PC-3 (cell line): ENCODE data around the gene EFCAB14. TPM values are rescaled to one million over a fixed set of nuclear protein-coding genes. Genes with fewer than 3 reads are reported as not detected.

Experiments used
- ATAC-seq: fragments of 200-7000 bp; cut with Tn5 transposase; 2 replicates; pipeline ENCODE4 v1.9.1; 2020; ENCODE audit warnings: mild to moderate bottlenecking, moderate library complexity
- BruUV-seq: library from RNA; stranded (reverse); fragments of 400-500 nt; replicated peaks from 2 replicates; lab custom pipeline; 2021; lab: Mats Ljungman, UMichigan
- CTCF ChIA-PET: fragments of 300-600 bp; sonication (Branson Sonifier 250); formaldehyde crosslinking; loops from one replicate; lab custom pipeline; 2022; ENCODE audit warnings: antibody characterized with exemption; lab: Charles Lee
- POLR2A ChIA-PET: fragments of 300-600 bp; sonication (Branson Sonifier 250); formaldehyde crosslinking; loops from one replicate; lab custom pipeline; 2022; ENCODE audit warnings: antibody characterized with exemption; ENCODE audit not compliant: unreplicated experiment; lab: Charles Lee
- DNase-seq: peaks from one replicate; pipeline ENCODE4 v3.0.0-alpha.2; 2015
- H2AFZ ChIP-seq: fragments of 300-600 bp; sonication (generic); 2 replicates; pipeline ENCODE4 v1.6.0; 2016; ENCODE audit warnings: antibody characterized with exemption, low read length
- H3F3A ChIP-seq: fragments of 300-600 bp; sonication (generic); one replicate; pipeline ENCODE4 v1.6.0; 2017; ENCODE audit warnings: antibody characterized with exemption, low read length, control low read depth, mild to moderate bottlenecking; ENCODE audit not compliant: unreplicated experiment
- H3K27ac ChIP-seq: fragments of 300-600 bp; sonication (generic); 2 replicates; pipeline ENCODE4 v1.5.1; 2016; ENCODE audit warnings: mild to moderate bottlenecking, low read length
- H3K27me3 ChIP-seq: fragments of 300-600 bp; sonication (generic); 2 replicates; pipeline ENCODE4 v1.6.1; 2016; ENCODE audit warnings: low read length, mixed read lengths
- H3K36me3 ChIP-seq: fragments of 300-600 bp; sonication (generic); 2 replicates; pipeline ENCODE4 v1.6.1; 2016; ENCODE audit warnings: low read depth, mixed run types, low read length, mixed read lengths
- H3K4me1 ChIP-seq: fragments of 300-600 bp; sonication (generic); 2 replicates; pipeline ENCODE4 v1.5.1; 2016; ENCODE audit warnings: low read length; ENCODE audit not compliant: insufficient read depth
- H3K4me2 ChIP-seq: fragments of 300-600 bp; sonication (generic); 2 replicates; pipeline ENCODE4 v1.6.0; 2016; ENCODE audit warnings: low read length
- H3K4me3 ChIP-seq: fragments of 300-600 bp; sonication (generic); 2 replicates; pipeline ENCODE4 v1.5.1; 2016; ENCODE audit warnings: mild to moderate bottlenecking, low read length, mixed read lengths
- H3K79me2 ChIP-seq: fragments of 300-600 bp; sonication (generic); 2 replicates; pipeline ENCODE4 v1.6.1; 2017; ENCODE audit warnings: low read length, mixed read lengths
- H3K9ac ChIP-seq: fragments of 300-600 bp; sonication (generic); 2 replicates; pipeline ENCODE4 v1.6.0; 2016; ENCODE audit warnings: mild to moderate bottlenecking, low read length
- H3K9me2 ChIP-seq: fragments of 300-600 bp; sonication (generic); replicated peaks from 2 replicates; pipeline ENCODE4 v1.6.1; 2016; ENCODE audit warnings: mixed run types, low read length, mixed read lengths
- H3K9me3 ChIP-seq: fragments of 300-600 bp; sonication (generic); 2 replicates; pipeline ENCODE4 v1.6.1; 2016; ENCODE audit warnings: low read length, mixed read lengths
- H4K20me1 ChIP-seq: fragments of 300-600 bp; sonication (generic); 2 replicates; pipeline ENCODE4 v1.6.1; 2016; ENCODE audit warnings: low read length, mixed read lengths
- CTCF ChIP-seq: fragments of 300-600 bp; sonication (generic); conservative IDR thresholded peaks from 2 replicates; pipeline ENCODE4 v1.5.1; 2017; ENCODE audit warnings: antibody characterized with exemption, low read depth, mild to moderate bottlenecking, low read length
- EZH2 ChIP-seq: fragments of 300-600 bp; sonication (generic); IDR thresholded peaks from one replicate; pipeline ENCODE4 v1.6.1; 2017; ENCODE audit warnings: antibody characterized with exemption, mild to moderate bottlenecking, low read length; ENCODE audit not compliant: unreplicated experiment
- EZH2phosphoT487 ChIP-seq: fragments of 300-600 bp; sonication (generic); IDR thresholded peaks from 2 replicates; pipeline ENCODE4 v1.6.1; 2018; ENCODE audit warnings: mild to moderate bottlenecking, antibody characterized with exemption, low read length, borderline replicate concordance
- intact Hi-C: fragments of 100-400 bp; cut with micrococcal nuclease; formaldehyde crosslinking; loops from 2 replicates; pipeline ENCODE4 v1.9.0; 2023
- total RNA-seq: library from RNA; depleted of rRNA; stranded (reverse); fragments of >200 nt; gene quantifications from 2 replicates; pipeline ENCODE4 v1.2.3, GENCODE V29; 2014

Gene EFCAB14
- total RNA-seq, 1 experiment from 2014 or later = 45.7 TPM

- POLR2A ChIA-PET = no interaction called here
- CTCF ChIA-PET = no interaction called here
- intact Hi-C loops = no loop called here
- no peaks in the 10 kb centered on the region for H3F3A ChIP-seq
- TF ChIP-seq EZH2phosphoT487 (no peak), EZH2 (no peak), CTCF (no peak)
- H3K4me1 ChIP-seq = peaks cover 24% of the 10 kb centered on the region
- H3K9me3 ChIP-seq = no peaks in the 10 kb centered on the region
- H3K27me3 ChIP-seq = no peaks in the 10 kb centered on the region
- H2AFZ ChIP-seq = no peak overlapping the region
- H3K79me2 ChIP-seq = no peaks in the 10 kb centered on the region
- no peaks in the 10 kb centered on the region for H4K20me1 ChIP-seq
- H3K4me3 ChIP-seq = no peak overlapping the region
- H3K4me2 ChIP-seq = peak overlapping the region; percentile 31
- peak overlapping the region; percentile 43 for H3K27ac ChIP-seq
- peak; percentile 42 for DNase-seq
- ATAC-seq = peak; percentile 86
- H3K9ac ChIP-seq = no peak overlapping the region
- peaks cover 79% of the 10 kb centered on the region for H3K36me3 ChIP-seq
- no TSS peak for BruUV-seq
- no peaks in the 10 kb centered on the region for H3K9me2 ChIP-seq
Observed at GRCh38 chr1:46682064-46682463, 36.9 kb downstream of the EFCAB14 start.

GRCh38 chr1:46681333-46682034 is 37.4 kb downstream of the EFCAB14 start:
- Histone ChIP-seq H3K4me2 (peak overlapping the region; percentile 31), H3K9ac (no peak overlapping the region), H3K4me3 (no peak overlapping the region), H2AFZ (no peak overlapping the region), H3K9me2 (no peaks in the 10 kb centered on the region), H3K4me1 (peaks cover 18% of the 10 kb centered on the region), H3F3A (no peaks in the 10 kb centered on the region), H3K36me3 (peaks cover 77% of the 10 kb centered on the region), H3K27me3 (no peaks in the 10 kb centered on the region), H3K27ac (peak overlapping the region; percentile 43), H4K20me1 (no peaks in the 10 kb centered on the region), H3K79me2 (no peaks in the 10 kb centered on the region), H3K9me3 (no peaks in the 10 kb centered on the region)
- peak; percentile 18 for DNase-seq
- CTCF ChIA-PET = no interaction called here
- POLR2A ChIA-PET = interaction anchor here (0.7 kb wide), 1 partner anchor 13 kb away, joined by 11 read pairs; the partner anchor contains the start of gene ATPAF1
- peak; percentile 56 for ATAC-seq
- TF ChIP-seq EZH2phosphoT487 (no peak), EZH2 (no peak), CTCF (no peak)
- BruUV-seq = no TSS peak
- intact Hi-C loops = no loop called here
